Right lobe of liver (tissue), 4 donors: ENCODE results near the gene KCTD13.

Experiments
- CTCF ChIP-seq, 4 donors: fragments of 200-600 bp in 3 of 4; fragments of 450-650 bp in 1 of 4; IDR thresholded peaks; one replicate each; pipeline versions ENCODE4 v1.5.1 to v1.8.0; 2016 to 2022; ENCODE audit warnings: antibody characterized with exemption in 4 of 4, mild to moderate bottlenecking in 2 of 4
- POLR2A ChIP-seq: fragments of 450-650 bp; IDR thresholded peaks from one replicate; pipeline ENCODE4 v1.6.1; 2017; ENCODE audit warnings: antibody characterized with exemption, mild to moderate bottlenecking
- donor health status: DM: no; HTN: no; CAD: no.
- donor health status: DM: no; HTN: no; CAD: no.
- donor health status: DM: no; HTN: yes; CAD: no.

- TF ChIP-seq POLR2A = no peak
- TF ChIP-seq CTCF (IDR thresholded peaks at IDR 0.05) = no peak
These were observed 16.6 kb downstream of the KCTD13 start for GRCh38 chr16:29909391-29909790.
